GOT3 (cell line): ENCODE measurements around the gene IGSF22.

ENCODE experiments used
- DNase-seq: peaks from one replicate; lab custom pipeline; 2025; ENCODE audit warnings: mixed read lengths; lab: John Stamatoyannopoulos, UW

The IGSF22 gene

DNA sequence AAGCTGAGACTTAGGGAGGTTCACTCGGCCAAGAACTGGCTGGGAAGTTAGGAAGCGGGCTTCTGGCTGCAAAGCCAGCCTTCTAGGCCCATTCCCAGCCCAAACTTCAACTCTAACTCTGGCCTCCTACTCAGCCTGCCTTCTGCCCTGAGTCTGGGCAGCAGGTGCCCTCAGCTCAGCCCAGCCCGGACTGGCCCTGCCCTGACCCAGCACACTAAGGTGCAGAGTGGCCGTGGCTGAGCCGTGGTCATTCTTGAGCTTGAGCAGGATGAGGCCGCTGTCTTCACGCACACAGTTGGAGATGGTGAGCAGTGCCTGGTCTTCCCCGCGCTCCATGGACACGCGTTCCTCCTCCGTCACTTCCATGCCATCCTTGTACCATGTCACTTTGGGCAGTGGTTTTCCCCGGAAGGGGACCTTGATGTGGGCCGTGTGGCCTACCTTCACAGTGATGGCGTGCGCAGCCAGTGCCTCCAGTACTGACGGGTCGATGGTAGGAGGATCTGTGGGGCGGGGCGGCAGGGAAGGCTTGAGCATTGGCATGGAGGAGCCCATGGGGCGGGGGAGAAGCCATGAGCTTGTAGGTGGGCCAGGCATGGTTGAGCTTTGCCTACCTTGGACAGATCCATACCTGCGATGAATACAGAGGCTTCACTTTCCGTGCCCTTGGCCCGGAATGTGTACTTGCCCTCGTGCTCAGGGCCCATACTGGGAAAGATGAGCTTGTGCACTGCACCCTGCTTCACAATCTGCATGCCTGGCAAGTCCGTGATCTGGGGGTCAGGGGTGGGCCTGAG is 12.1 kb downstream of the IGSF22 start:
- no peak for DNase-seq

DNA sequence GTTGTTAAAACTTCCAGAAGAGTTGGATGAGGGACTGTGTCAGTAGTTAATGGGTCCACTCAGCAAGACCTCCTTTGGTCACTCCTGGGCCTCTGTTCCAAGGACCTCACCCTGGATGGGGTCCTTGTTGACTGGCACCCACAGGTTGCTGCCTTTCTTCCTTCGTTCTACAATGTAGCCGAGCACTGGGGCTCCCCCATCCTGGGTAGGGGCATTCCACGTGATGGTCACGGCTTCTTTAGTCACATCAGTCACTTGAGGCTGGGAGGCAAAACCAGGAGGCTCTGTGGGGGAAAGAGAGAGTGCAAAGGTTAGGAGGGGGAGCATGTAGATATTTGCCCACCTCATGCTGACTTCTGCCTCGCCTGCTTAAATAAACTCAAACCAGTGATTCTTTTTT is 15.4 kb downstream of the IGSF22 start:
- no peak for DNase-seq

DNA sequence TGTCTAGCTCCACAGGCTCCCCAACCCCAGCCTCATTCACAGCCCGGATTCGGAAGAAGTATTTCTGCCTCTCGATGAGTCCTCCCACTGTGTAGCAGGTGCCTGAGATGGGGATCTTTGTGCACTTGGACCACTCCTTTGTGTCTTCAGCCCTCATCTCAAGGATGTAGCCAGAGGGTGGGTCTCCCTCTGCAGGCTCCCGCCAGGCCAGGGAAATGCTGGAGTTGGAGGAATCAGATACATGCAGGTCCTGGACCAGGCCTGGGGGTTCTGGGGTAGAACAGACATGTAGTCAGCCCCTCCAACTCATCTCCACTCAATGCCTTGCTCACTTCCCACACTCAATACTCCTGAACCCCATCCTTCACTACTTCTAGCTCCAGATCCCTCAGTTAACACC is 16.6 kb downstream of the IGSF22 start:
- no peak for DNase-seq

DNA sequence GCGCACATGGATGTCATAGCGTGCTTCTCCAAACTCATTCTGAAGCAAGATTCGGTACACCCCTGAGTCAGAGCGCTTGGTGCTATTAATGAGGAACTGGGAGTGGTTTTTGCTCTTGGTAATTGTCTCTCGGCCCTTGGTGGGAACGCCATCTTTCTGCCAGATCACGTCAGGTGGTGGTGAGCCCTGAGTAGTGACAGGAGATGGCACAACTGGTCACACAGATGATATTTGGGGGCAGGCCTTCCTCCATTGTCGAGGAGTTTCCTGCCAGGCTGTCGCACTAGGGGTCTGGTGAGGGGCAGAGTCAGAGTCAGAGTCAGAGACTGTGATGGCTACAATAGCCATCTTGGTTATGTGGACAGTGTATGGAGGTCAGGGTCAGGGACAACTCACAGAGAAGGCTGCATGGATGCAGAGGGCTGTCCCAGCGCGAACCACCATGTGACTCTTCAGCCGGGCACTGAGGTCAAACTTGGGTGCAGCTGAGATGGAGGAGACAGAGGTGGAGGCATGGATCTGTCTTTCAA is 18.1 kb downstream of the IGSF22 start:
- no peak for DNase-seq

DNA sequence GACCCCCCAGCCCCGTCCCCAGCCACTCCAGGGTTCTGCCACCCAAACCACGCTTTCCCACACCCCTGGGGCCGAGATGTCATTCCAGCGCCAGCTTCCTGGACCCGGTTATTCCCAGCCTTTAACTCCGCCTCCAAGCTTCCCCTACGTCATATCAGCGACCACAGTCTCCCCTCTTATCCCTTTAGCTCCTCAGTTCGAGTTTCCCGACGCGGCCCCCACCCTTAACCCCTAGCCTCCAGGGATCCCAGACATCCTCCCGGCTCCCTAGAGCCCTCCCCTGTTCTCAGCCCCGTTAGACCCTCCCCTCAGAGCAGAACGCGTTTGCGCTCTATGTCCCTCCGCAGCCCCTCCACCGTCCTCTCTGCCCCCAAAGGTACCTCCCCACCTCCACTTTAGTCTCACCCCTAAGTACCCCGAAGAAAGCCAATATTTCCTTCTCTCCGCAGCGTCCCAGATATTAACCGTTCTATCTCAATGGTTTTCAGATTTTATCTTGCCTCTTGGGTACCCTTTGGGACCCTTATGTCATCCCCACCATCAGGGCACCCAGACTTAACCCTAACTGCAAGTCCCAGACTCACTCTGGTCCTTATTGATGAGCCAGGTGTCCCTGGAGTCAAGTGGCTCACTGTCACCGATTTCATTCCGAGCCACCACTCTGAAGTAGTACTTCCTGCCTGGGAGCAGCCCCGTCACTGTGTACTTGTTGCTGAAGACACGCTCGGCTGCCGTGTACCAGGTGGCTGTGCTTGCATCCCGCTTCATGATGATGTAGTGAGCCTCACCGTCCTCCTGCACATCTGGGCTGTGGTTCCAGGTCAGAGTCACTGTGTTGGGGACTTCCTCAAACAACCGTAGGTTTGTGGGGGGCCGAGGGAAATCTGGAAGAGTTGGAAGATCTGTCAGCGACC is 19.4 kb downstream of the IGSF22 start:
- no peak for DNase-seq

DNA sequence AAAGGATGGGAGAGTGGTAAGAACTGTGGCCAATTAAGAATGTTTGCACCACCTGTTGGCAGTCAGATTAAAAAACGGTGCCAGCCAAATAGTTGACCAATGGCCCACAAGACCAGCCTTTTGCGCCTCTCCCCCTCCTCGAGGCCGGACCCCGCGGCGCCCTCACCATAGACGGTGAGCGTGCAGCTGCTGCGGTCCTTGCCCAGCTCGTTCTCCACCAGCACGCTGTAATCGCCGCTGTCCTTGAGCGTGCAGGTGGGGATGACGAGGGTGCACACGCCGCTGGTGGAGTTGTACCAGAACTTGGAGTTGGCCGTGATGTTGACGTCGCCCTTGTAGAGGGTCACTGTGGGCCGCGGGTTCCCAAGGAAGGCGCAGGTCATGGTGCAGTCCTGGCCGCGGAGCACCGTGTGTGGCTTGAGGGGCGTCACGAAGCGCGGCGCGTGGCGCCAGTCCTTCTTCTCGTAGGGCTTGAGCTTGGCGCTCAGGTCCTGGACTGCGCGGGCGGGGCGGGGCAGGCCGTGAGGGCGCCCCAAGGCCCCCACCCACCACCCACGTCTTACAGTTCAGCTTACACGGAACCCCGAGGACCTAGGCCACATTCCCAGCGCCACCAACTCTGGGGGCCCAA is 20.2 kb downstream of the IGSF22 start:
- DNase-seq, result no peak

DNA sequence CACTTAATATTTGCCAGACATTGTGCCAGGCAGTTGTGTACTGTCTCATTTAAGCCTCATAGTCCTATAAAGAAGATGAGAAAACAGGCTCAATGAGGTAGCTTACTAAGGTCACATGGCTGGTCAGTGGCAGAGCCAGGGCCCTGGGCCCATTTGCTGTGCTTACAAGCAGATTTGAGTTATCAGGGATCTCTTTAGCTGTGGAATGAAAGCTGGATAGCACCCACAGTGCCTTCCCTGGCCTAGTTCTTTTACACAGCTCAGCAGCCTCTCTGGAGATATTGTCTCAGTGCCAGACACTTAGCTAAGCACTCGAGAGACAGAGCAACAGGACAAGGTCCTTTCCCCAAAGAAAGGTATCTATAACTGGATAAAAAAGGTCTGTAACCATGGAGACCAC is 21.3 kb downstream of the IGSF22 start:
- no peak for DNase-seq

DNA sequence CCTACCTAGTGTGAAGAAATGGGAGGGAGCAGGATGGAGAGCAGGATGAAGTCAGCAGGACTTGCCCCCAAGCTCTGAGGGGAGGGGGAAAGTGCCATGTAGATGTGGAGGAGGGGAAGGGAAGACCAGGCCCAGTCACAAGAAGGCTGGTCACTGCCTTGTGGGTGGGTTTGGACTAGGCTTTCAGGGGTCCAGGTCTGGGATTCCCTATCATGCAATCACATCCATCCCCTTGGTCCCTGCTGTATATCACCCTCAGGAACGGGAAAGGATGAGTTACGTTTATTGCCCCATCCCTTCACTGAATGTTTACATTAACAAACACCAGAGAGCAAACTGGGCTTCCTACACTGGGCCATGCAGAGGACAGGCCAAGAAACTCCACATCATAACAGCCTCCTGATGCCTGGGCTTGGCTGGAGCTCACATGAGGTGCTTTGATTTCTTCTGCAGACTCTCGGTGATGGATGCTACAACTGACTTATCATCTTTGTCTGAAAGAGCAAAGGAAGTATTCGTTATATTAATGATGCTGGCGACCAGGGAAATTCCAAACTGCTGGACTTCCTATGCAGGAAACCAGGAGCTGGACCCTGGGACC is 21.8 kb downstream of the IGSF22 start:
- DNase-seq, result no peak

DNA sequence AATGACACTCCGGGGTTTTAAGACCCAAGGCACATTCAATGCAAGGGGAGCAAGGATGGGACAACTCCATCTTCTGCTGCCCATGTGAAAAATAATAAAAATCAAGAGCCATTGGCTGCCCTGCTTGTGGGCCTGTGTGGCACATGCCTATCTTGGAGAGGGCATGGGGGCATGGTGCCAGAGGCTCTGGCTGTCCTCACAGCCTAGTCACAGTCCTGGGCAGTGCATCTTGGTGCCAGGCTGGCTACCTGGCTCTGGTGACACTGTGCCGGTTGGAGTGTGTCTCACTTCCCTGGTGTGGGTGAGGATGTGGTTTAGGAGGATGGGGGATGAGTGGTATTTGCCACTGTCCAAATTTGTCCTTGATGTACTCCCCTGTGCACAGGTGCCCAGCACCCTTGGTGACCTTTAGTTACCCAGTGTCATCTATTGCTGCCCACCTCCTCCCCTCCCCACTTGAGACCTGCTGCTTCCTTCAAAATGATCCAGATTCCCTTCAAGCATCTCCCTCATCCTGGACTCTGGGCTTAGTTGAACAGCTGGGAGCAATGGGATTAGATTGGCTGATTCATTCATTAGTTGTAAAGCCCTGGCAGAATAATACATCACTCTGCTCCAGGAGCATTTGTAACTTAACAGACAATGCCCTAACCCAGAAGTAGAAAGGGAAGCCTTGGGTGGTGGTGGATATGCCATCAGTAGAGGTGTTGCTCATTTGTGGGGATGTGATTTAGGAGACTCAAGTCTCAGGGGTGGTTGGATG is 22.8 kb downstream of the IGSF22 start:
- DNase-seq, result no peak

DNA sequence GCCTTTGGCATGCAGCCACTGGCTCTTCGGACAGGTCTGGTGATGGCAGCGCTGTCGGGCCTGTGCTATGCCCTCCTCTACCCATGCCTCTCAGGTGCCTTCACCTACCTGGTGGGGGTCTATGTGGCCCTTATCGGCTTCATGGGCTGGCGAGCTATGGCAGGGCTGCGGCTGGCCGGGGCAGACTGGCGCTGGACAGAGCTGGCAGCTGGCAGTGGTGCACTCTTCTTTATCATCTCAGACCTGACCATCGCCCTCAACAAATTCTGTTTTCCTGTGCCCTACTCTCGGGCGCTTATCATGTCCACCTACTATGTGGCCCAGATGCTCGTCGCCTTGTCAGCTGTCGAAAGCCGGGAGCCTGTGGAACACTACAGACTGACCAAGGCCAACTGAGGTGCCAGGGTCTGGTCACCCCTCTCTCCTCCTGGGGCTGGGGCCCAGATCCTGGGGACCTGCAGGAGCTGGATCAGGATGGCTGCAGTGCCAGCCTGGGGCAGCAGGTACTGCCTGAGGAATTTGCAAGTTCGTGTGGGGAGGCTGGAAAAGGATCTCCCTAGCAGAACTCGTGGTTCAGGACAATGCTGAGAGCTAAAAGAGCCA is 24.3 kb downstream of the IGSF22 start:
- no peak for DNase-seq

DNA sequence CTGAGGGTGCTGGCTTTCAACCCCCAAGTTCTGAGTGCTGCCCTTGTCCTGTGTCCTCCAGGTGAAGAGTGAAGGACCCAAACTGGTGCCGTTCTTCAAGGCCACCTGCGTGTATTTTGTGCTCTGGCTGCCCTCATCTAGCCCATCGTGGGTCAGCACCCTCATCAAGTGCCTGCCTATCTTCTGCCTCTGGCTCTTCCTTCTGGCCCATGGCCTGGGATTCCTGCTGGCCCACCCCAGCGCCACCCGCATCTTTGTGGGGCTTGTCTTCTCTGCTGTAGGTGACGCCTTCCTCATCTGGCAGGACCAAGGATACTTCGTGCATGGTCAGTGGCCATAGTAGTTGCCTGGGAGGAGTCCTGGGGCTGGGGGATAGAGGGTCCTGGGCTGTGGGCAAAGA is 25.1 kb downstream of the IGSF22 start:
- no peak for DNase-seq

DNA sequence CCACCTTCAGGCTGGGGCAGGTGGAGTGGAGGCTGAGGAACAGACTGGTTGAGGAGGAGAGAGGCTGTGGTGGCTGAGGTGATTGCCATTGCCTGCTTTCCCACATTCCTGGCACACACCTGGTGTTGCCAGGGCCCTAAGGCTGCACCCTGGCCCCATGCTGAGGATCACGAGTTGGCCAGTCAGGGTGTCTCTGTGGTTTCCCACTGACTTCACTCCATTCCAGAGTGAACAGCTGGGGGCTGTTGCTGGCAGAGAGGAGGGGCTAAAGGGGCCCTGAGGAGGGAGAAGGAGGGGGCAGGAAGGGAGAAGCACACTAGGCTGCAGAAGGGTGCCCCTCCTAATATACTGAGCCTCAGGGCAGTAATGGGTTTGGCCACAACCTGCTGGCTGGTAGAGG is 25.6 kb downstream of the IGSF22 start:
- DNase-seq, result no peak

DNA sequence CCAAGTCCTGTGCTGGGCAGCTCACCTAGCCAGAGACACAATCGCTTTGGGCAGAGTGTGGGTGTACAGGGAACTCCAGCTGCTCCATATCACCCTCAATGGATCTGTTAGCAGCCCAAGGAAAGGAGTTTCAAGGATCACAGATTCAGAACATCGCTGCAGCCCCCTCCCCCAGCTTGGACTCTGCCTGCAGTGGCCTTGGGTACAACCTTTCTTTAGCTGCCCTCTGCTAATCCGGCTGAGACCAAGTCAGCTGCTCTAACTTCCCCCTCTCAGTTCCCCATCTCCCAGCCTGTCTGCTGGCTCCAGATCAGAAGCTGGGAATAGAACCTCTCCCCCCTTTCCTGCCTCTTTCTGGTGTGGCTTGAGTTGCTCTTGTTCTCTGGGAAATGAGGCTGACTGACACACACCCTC is 26.1 kb downstream of the IGSF22 start:
- DNase-seq, result no peak

DNA sequence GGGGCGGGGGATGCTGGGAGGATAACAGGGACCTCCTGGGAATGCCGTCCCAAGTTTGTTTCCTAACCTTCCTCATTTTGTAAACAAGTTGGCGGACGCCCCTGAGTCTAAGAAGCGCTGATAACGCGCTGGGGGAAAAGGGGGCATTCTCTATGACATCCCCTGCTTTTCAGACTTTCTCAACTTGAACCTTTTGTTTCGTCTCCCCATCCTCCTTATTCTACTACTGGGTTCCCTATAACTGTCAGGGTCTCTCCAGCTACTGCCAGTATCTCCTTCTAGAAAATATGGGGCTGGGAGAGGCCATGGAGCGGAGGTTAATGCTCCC is 26.8 kb downstream of the IGSF22 start:
- DNase-seq, result no peak

DNA sequence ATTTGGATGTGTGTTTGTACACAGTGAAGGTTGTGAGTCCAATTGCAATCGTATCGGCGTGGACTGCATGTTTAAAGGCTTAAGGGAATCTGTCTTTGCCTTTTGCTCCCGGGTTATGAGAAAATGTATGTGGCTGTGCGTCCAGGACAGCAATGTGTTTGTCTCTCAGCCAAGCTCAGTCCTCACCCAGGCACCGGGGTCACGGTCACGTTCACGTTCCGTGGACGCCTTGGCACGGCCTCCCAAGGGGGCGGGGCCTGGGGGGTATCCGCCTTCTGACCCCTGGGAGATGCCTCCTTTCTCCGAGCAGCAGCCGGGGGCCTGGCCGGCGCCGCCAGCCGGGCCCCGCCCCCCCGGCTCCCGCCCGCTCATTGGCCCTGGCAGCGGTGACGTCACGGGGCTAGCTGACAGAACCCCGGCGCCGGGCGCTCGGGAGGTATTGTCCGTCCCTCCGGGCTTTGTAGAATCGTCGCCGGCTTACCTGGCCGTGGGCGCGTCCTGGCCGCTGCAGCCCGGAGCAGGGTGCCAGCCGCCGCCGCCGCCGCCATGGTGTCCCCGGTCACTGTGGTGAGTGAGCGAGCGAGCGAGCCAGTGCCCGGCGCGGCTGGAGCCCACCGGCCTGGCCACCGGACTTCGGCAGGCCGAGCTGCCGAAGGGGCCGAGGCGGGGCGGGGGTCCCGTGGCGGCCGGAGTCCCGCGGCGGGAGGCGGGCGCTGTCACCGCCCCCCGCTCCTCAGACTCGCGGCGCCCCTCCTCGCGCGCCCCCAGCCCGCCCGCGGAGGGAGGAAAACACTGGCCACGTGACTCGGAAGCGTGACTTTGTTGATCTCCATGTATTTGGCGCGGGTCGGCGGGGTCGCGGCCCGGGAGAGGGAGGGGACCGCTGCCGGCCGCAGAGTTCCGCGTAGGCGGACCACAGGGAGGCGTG is 27.4 kb downstream of the IGSF22 start, which contains the start of gene TMEM86A:
TSS of gene TMEM86A (plus strand) at position 439 of the 928 bp plus-strand sequence. CDS start at position 547, 108 bp downstream.
- peak; percentile 14 for DNase-seq

DNA sequence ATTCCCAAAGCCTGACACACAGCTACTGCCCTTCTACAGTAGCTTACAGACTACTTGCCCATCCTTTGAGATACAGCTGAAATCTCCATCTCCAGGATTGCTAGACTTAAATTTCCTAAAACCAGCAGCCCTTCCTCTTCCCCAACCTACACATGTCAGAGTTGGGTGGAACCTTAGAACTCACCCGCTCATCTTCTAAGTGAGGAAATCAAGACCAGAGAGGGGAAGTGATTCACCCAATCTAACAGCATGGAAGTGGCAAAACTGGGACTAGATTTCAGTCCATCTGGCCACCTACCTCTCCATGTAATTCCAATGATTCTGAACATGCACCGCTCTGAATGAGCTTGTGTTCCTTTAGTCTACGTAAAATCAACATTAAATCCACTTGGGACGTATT is 28.4 kb downstream of the IGSF22 start:
- DNase-seq, result no peak

DNA sequence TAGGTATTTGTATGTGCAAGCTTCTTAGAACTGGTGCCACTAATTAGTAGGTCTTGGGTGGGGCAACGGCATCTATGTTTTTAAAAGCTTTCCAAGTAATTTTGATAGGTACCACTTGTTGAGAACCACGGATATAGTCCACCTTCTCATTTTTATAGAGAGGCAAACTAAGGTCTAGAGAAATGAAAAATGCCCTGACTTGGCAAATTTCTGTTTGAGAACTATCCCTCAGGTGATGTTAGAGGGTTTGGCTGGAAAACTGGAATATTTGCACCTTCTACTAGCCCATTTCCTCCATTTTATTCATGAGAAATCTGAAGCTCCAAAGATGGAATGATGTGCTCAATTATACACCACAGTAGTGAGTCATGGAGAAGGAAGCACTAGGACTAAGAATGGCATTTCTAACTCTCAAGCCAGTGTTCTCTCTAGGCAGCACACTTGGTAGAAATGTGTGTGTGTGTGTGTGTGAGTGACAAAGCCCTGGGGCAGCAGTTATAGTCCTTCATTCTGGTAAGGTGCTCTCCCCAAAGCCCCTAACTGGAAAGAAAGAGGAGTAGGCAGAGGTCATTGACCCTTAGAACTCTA is 29.3 kb downstream of the IGSF22 start:
- DNase-seq, result no peak

DNA sequence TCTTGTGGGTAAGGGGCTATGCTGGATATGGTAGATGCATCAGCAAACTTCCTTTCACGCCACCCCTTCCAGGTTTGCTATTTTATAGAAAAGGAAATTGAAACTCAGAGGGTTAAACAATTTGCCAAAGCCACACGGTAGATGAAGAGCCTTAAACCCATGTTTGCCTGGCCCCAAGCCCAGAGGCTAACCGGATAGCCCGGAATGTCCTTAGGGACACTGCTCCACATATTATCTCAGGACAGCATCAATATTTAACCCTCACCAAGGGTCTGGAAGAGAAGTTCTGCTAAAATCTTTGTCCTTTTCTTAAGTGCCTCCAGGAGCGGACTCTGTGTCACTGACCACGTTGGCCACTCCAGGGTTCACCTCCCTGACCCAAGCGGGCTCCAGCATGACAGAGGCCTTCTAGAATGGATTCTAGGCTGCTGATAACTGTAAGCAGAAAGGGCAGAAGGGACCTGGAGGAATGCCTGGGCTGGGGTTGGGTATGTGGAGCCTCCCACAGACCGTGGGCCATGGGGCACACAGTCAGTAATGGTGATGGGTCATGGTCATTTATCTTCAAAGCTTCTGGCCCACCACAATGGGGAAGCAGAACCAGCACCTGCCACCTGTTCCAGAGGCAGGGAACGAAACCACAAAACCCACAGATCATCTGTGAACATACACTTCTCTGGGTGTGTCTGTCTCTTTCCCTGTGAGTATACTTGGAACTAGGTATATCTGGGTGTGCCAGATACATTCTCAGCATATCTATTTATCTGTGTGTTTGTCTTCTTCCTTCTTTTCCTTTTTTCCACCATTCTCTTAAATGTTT is 32.8 kb downstream of the IGSF22 start:
- no peak for DNase-seq
